Measurements from ENCODE around the gene CEACAM19. TPM values are rescaled to one million over a fixed set of nuclear protein-coding genes. Genes with fewer than 3 reads are reported as not detected.

CEACAM19 gene
- total and polyA plus RNA-seq, 2 of the 13 experiments (the other 11 are each of a cell fraction or from before 2014, with no cell fraction given) = 1.3 to 4.0 TPM

GRCh38 chr19:44643605-44644401, 27.5 kb upstream of the CEACAM19 start, which contains the start of gene PVR (continued):
- TF ChIP-seq EP300 (IDR thresholded peaks at IDR 0.05; ENCODE audit: low read depth in 2 of 2, low read length in 2 of 2) (no peak), EP300 (CRISPR knock-in tag; IDR thresholded peaks at IDR 0.05; ENCODE audit: borderline replicate concordance) (no peak), MBD4 (IDR thresholded peaks at IDR 0.05; ENCODE audit: borderline replicate concordance, low read length) (no peak), PHF5A (CRISPR knock-in tag; IDR thresholded peaks at IDR 0.05; ENCODE audit: low read depth, unreplicated experiment) (peak; percentile 59), GPN1 (CRISPR knock-in tag; IDR thresholded peaks at IDR 0.05; ENCODE audit: borderline replicate concordance) (no peak), ZNF790 (CRISPR knock-in tag; IDR thresholded peaks at IDR 0.05; ENCODE audit: borderline replicate concordance) (no peak), MEIS2 (CRISPR knock-in tag; IDR thresholded peaks at IDR 0.05) (no peak), NFATC3 (CRISPR knock-in tag; IDR thresholded peaks at IDR 0.05) (no peak), EHMT2 (IDR thresholded peaks at IDR 0.05; ENCODE audit: borderline replicate concordance, low read depth, low read length) (no peak), MYNN (CRISPR knock-in tag; IDR thresholded peaks at IDR 0.05; ENCODE audit: low read depth) (no peak), ZBTB25 (CRISPR knock-in tag; IDR thresholded peaks at IDR 0.05) (no peak), ZNF567 (CRISPR knock-in tag; IDR thresholded peaks at IDR 0.05; ENCODE audit: borderline replicate concordance) (no peak; the same call in 1 of the 2 replicates), ELF1 (CRISPR knock-in tag; IDR thresholded peaks at IDR 0.05) (no peak; the same call in 1 of the 2 replicates), ZNF773 (CRISPR knock-in tag; IDR thresholded peaks at IDR 0.05; ENCODE audit: borderline replicate concordance) (no peak), ZFP36L1 (CRISPR knock-in tag; IDR thresholded peaks at IDR 0.05) (no peak), ZFP36L2 (CRISPR knock-in tag; IDR thresholded peaks at IDR 0.05) (no peak), ZNF343 (CRISPR knock-in tag; IDR thresholded peaks at IDR 0.05) (0 out of 2 replicates have a peak, but pooled peaks have one; percentile 70), ZNF496 (CRISPR knock-in tag; IDR thresholded peaks at IDR 0.05; ENCODE audit: insufficient replicate concordance) (no peak), ZNF484 (CRISPR knock-in tag; IDR thresholded peaks at IDR 0.05; ENCODE audit: borderline replicate concordance, low read depth) (no peak), MTERF4 (CRISPR knock-in tag; IDR thresholded peaks at IDR 0.05) (peak; percentile 85; the same call in 1 of the 2 replicates), PAF1 (CRISPR knock-in tag; IDR thresholded peaks at IDR 0.05) (no peak), AGO1 (IDR thresholded peaks at IDR 0.05; ENCODE audit: low read depth, low read length, poor library complexity, severe bottlenecking) (no peak), ZNF589 (CRISPR knock-in tag; conservative IDR thresholded peaks at IDR 0.05) (no peak; the same call in 1 of the 2 replicates), ZNF335 (CRISPR knock-in tag; IDR thresholded peaks at IDR 0.05) (peak; percentile 41), ELF3 (CRISPR knock-in tag; IDR thresholded peaks at IDR 0.05) (no peak), ZFP1 (CRISPR knock-in tag; IDR thresholded peaks at IDR 0.05) (no peak), GMEB1 (CRISPR knock-in tag; IDR thresholded peaks at IDR 0.05; ENCODE audit: borderline replicate concordance) (peak; percentile 37; the same call in 1 of the 2 replicates), DNMT3B (CRISPR knock-in tag; conservative IDR thresholded peaks at IDR 0.05) (no peak)
